ENCODE results near the gene RYR3. TPM values are rescaled to one million over a fixed set of nuclear protein-coding genes. Genes with fewer than 3 reads are reported as not detected.

RYR3 gene
- total RNA-seq, 2 donors from 2014 or later, result 9.9 to 40.1 TPM

- no peak overlapping the region for H3K4me3 ChIP-seq
- no peaks in the 10 kb centered on the region for H3K9me3 ChIP-seq
- no peak for DNase-seq (ENCODE audit: low spot score)
- H3K36me3 ChIP-seq, result no peaks in the 10 kb centered on the region
- H3K27me3 ChIP-seq (replicated peaks; ENCODE audit: insufficient read depth), result no peaks in the 10 kb centered on the region
- no peak for ATAC-seq (ENCODE audit: insufficient number of reproducible peaks, low FRiP score, low read depth)
- H3K27ac ChIP-seq, result no peak overlapping the region
- no peaks in the 10 kb centered on the region for H3K4me1 ChIP-seq (ENCODE audit: control insufficient read depth in 1 of 2, low read depth in 2 of 2)
- TF ChIP-seq CTCF (IDR thresholded peaks at IDR 0.05), result no peak
Observed at GRCh38 chr15:33724321-33725036, 413.7 kb downstream of the RYR3 start.

GRCh38 chr15:33729653-33730052, 418.9 kb downstream of the RYR3 start:
- H3K9me3 ChIP-seq, result no peaks in the 10 kb centered on the region
- no peaks in the 10 kb centered on the region for H3K27me3 ChIP-seq (replicated peaks; ENCODE audit: insufficient read depth)
- no peaks in the 10 kb centered on the region for H3K36me3 ChIP-seq
- TF ChIP-seq CTCF (IDR thresholded peaks at IDR 0.05), result no peak
- H3K27ac ChIP-seq, result no peak overlapping the region
- H3K4me3 ChIP-seq, result no peak overlapping the region
- DNase-seq (ENCODE audit: low spot score), result no peak
- H3K4me1 ChIP-seq (ENCODE audit: control insufficient read depth in 1 of 2, low read depth in 2 of 2), result no peaks in the 10 kb centered on the region
- no peak for ATAC-seq (ENCODE audit: insufficient number of reproducible peaks, low FRiP score, low read depth)

- Histone ChIP-seq H3K4me3 (no peak overlapping the region), H3K27ac (no peak overlapping the region), H3K36me3 (no peaks in the 10 kb centered on the region), H3K9me3 (no peaks in the 10 kb centered on the region), H3K4me1 (ENCODE audit: control insufficient read depth in 1 of 2, low read depth in 2 of 2) (no peaks in the 10 kb centered on the region), H3K27me3 (replicated peaks; ENCODE audit: insufficient read depth) (no peaks in the 10 kb centered on the region)
- no peak for DNase-seq (ENCODE audit: low spot score)
- no peak for TF ChIP-seq CTCF (IDR thresholded peaks at IDR 0.05)
- ATAC-seq (ENCODE audit: insufficient number of reproducible peaks, low FRiP score, low read depth), result no peak
Observed at GRCh38 chr15:33730815-33731214, 420.0 kb downstream of the RYR3 start.

- TF ChIP-seq CTCF (IDR thresholded peaks at IDR 0.05), result no peak
- no peaks in the 10 kb centered on the region for H3K27me3 ChIP-seq (replicated peaks; ENCODE audit: insufficient read depth)
Observed at GRCh38 chr15:33735143-33735542, 424.4 kb downstream of the RYR3 start.

GRCh38 chr15:33735637-33736247, 425.0 kb downstream of the RYR3 start:
- Histone ChIP-seq H3K36me3 (no peaks in the 10 kb centered on the region), H3K4me1 (ENCODE audit: control insufficient read depth in 1 of 2, low read depth in 2 of 2) (no peaks in the 10 kb centered on the region), H3K9me3 (no peaks in the 10 kb centered on the region), H3K27ac (no peak overlapping the region), H3K4me3 (no peak overlapping the region), H3K27me3 (replicated peaks; ENCODE audit: insufficient read depth) (no peaks in the 10 kb centered on the region)
- ATAC-seq (ENCODE audit: insufficient number of reproducible peaks, low FRiP score, low read depth) (no peak), DNase-seq (ENCODE audit: low spot score) (no peak)
- TF ChIP-seq CTCF (IDR thresholded peaks at IDR 0.05), result no peak

More at GRCh38 chr15:33735143-33735542, 424.4 kb downstream of the RYR3 start:
- Histone ChIP-seq H3K27ac (no peak overlapping the region), H3K9me3 (no peaks in the 10 kb centered on the region), H3K36me3 (no peaks in the 10 kb centered on the region), H3K4me3 (no peak overlapping the region), H3K4me1 (ENCODE audit: control insufficient read depth in 1 of 2, low read depth in 2 of 2) (no peaks in the 10 kb centered on the region)
- DNase-seq (ENCODE audit: low spot score), result no peak
- ATAC-seq (ENCODE audit: insufficient number of reproducible peaks, low FRiP score, low read depth), result no peak

All from thoracic aorta (tissue), 2 donors.